Pons (tissue), 1 donor: ENCODE results near the gene DSTN.

Experiments
- DNase-seq: peaks from one replicate; pipeline ENCODE4 v3.0.0-alpha.2; 2016; ENCODE audit warnings: low spot score

DSTN gene

GRCh38 chr20:17624551-17625245 lies 54.8 kb downstream of the DSTN start:
- DNase-seq = no peak

DNA sequence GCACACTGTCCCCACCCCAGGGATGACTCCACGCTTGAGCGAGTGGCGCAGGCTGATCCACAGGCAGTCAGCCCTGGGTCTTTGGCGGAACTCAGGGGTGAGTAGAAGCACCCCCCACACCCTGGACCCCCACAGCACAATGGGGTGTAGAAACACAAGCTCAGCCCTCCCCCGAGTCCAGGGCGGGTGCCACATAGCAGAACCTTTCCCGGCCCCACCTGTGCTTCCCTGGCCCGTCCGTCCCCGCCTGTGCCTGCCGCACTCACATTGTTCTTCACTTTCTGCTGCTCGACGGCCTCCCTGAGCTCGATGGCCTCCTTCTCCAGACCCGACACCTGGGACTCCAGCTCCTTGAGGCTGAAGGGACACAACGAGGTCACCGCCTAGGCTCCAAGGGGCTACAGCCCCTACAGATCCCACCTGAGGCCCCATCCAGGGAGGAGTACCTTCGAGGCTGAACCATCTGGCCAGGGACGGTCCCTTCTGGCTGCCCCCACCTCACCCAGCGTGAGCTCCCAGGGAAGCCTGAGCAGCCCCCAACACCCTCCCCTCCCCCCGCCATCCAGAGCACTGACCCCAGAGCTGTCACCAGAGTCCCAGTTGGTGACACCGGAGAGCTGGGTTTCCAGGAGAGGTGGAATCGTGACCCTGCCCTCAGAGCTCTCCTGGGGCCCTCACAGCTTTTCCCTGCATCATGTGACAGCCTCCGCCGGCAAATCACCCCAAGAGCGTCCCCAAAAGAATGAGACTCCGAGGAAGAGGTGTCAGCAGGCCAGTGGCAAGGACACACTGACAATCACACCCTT lies 55.6 kb downstream of the DSTN start:
- DNase-seq = no peak

DNA sequence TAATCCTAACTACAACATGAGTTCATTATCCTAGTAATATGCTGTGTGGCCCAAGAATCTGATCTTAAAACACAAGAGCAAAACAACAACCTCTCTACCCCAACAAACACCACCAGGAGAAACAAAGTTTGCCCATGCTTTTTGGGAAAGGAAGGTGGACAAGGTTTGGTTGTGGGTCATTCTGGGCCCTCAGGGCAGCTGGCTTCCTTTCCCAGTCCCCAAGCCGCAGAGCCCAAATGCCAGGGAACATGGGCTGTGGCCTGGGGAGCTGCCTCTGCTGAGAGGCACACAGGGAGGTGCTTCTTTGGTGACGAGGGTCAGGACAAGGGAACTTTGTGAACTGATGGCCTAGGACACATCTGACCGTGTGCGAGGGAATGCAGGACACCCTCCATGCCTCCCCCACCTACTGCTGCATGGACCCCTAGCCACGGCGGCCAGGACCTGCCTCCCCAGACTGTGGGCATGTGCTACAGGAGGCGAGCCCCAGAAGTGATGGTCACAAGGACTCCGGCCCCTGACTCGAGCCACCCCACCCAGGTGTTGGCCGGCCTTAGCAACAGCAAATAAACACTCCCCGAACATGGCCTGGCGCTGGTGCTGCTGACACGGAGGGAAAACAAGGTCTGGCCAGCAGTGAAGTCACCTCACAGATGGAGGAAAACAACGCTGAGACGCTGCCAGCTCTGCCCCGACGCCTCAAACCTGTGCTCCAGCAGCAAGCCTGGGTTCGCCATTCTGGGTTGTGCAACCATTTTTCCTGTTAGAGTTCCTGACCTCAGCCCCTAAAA lies 56.5 kb downstream of the DSTN start:
- DNase-seq = no peak

- no peak for DNase-seq
Observed at GRCh38 chr20:17627101-17627955, 57.5 kb downstream of the DSTN start.

GRCh38 chr20:17628101-17628841 lies 58.4 kb downstream of the DSTN start:
- no peak for DNase-seq

GRCh38 chr20:17629025-17629424 lies 59.1 kb downstream of the DSTN start:
- DNase-seq = no peak

DNA sequence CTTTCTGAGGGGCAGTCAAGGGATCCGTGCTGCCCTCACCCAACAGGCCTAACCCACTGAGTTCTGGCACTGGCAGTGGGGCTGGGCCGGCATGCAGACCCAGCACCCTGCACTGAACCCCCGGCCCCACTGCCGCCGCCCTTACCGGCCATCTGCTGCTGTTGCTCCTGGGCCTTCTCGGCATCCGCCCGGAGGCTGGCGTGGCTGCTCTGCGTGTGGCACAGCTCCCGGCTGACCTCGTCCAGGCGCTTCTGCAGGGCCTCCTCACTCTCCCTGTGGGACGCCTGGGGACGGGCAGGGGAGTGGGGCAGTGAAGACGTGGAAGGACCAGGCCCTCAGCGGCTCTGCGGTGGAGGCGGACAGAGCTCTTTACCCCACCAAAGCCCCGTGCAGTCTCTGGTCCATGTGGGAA lies 59.8 kb downstream of the DSTN start:
- no peak for DNase-seq

- DNase-seq = no peak
Observed at GRCh38 chr20:17630151-17630805, 60.4 kb downstream of the DSTN start.

DNA sequence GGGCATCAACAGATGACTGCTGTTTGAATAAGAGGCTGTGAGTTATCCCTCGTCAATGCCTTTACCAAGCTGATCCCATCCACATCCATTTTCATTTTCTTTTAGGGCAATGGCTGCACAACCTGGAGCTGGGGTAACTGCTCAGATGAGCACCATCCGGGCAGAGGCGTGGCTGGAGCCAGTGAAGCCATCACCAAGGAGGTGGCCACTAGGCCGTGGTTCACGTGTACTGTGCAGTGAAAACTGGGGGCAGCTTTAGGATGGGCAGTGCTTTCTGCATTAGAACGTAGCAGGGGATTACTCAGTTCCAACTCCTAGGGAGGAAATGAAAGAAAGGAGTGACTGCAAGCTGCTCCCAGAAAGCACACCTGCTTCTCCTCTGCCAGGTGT lies 60.9 kb downstream of the DSTN start:
- DNase-seq = no peak

- no peak for DNase-seq
Observed at GRCh38 chr20:17631576-17632319, 61.9 kb downstream of the DSTN start.

DNA sequence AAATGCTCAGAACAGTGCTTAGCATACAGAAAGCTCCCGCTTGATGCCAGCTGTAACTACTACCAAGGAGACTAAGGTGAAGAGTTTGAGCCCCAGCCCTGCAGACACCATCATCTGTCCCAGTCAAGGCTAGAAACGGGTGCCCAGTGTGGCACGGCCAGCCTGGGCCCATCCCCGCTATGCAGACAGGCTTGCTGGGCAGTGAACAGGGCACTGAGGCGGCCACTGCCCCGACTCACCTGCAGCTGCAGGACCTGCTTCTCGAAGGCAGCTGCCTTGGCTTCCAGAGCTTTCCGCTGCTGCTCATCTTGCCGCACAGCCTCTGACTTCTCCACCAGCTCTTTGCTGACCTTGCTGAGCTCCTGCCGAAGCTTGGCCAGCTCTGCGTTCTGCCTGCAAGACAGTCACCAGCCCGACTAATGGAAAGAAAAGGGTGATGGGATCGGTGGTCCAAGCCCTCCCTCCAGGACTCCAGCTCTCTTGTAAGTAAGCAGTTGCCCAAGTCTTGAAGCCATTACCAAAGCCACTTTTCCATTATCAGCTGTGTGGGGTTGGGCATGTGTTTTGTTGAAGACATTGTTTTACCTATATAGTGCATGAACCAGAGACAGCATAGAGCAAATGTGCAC lies 63.5 kb downstream of the DSTN start:
- no peak for DNase-seq

DNA sequence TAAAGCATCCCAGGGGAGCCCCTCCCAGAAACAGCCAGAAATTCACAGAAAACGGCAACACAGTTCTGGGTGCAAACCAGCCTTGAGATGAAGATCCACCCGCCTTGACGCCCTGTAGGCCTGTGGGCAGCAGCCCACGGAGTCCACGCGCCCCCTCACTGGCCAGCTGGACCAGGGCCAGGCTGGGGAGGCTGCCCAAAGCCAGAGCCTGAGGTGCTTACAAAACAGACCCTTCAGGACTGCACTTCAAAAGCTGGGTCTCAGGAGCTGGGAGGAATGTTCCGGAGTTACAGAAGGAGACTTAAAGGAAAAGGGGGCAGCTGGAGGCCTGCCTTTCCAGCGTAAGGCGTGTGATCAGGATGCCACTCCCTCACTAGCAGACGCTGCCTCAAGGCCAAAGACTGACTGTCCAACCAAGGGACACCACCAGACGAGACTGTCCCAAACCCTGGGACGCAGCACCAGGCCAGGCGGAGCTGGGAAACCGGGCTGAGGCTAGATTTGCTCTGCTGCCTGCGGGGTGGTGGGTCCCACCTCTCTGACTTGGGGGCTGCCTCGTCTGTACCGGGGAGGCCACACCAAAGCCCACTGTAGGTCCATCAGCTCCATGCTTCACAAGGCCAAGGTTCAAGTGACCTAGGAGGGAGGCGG lies 64.1 kb downstream of the DSTN start:
- DNase-seq = no peak

- peak; percentile 50 for DNase-seq
Observed at GRCh38 chr20:17634661-17635331, 64.9 kb downstream of the DSTN start.

DNA sequence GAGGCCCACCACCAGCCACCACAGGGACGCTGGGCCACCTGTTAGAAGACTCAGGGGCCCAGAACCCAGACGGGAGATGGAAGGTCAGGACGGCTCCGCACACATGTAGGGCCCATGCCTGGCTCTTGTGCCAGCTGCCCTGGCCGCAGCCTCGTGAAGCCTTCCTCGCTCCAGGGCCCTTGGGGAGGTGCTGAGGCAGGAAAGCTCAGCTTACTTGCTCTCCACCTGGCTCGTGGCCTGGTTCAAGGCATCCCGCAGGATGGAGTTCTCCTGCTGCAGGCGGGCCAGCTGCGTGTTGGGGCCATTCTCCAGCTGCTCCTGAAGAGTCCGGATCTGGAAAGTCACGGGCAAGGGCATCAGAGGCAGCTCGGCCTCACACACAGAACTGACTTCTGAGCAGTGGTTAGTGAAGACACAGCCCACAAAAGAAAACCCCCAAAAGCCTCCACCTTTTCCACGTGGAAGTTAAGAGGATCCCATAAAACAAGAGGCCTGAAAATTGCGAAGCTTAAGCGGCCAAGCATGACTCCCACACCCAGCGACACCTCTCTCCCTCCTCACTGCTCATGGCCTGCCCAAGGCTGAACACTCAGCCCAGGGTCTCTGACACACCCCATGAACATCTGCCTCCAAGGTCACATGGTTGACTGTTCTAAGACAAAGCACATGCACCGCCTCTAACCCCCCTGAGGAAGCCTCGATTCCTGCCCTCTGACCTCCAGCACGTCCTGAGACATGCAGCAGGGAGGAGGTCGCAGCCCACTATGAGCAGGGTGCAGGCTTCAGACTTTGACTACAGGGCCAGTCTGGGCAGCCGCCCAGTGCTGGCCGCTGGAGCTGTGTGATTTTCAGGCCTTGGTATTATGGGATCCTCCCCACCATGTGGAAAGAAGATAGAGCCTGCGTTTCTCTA lies 65.7 kb downstream of the DSTN start:
- no peak for DNase-seq

- DNase-seq = peak; percentile 94
Observed at GRCh38 chr20:17636523-17637412, 66.9 kb downstream of the DSTN start.

GRCh38 chr20:17637413-17637780 lies 67.5 kb downstream of the DSTN start:
- DNase-seq = no peak
